A549 (cell line): ENCODE measurements around the gene TAF15.

Experiments used
- CTCF ChIP-seq: fragments of >200 bp; sonication (Bioruptor Twin); formaldehyde crosslinking; IDR thresholded peaks from 3 replicates; pipeline ENCODE4 v1.5.1; 2016
- FOSL2 ChIP-seq, 2 experiments: fragments of 450-650 bp in 1 of 2; fragments of >200 bp in 1 of 2; sonication (Bioruptor Twin) in 1 of 2; formaldehyde crosslinking; IDR thresholded peaks; 2 replicates each; pipeline versions ENCODE4 v1.5.0 to v1.6.1; 2016 to 2020; ENCODE audit warnings: mild to moderate bottlenecking in 1 of 2, moderate library complexity in 1 of 2
- HES2 ChIP-seq: fragments of >200 bp; sonication (Bioruptor Twin); formaldehyde crosslinking; IDR thresholded peaks from 2 replicates; pipeline ENCODE4 v1.6.1; 2016
- JUN ChIP-seq, 2 experiments: fragments of >200 bp; sonication (Bioruptor Twin); formaldehyde crosslinking; IDR thresholded peaks; 2 replicates in 1 of 2; 3 replicates in 1 of 2; pipeline ENCODE4 v1.6.1; 2016 to 2017
- SMC3 ChIP-seq: fragments of >200 bp; sonication (Bioruptor Twin); formaldehyde crosslinking; IDR thresholded peaks from 3 replicates; pipeline ENCODE4 v1.6.1; 2018; ENCODE audit warnings: inconsistent platforms

GRCh38 chr17:35812456-35812855 lies 3.2 kb downstream of the TAF15 start:
- no peak for TF ChIP-seq CTCF
- no peak for TF ChIP-seq HES2
- TF ChIP-seq SMC3, result no peak
- TF ChIP-seq FOSL2 (IDR thresholded peaks at IDR 0.05), result no peak
- no peak for TF ChIP-seq FOSL2 (CRISPR knock-in tag; IDR thresholded peaks at IDR 0.05)
- no peak for TF ChIP-seq JUN (IDR thresholded peaks at IDR 0.05)
